HEK293 (cell line): Measurements from ENCODE around the gene UQCR11.

Source experiments
- KLF16 ChIP-seq: fragments of 450-650 bp; formaldehyde crosslinking; IDR thresholded peaks from 2 replicates; pipeline ENCODE4 v1.5.1; 2017; ENCODE audit warnings: missing biosample characterization, missing genetic modification characterization
- PBX3 ChIP-seq: sonication (generic); formaldehyde crosslinking; IDR thresholded peaks from 2 replicates; pipeline ENCODE4 v1.8.1; 2022; ENCODE audit warnings: mild to moderate bottlenecking, moderate library complexity, missing genetic modification reagents
- ZBTB17 ChIP-seq: fragments of 450-650 bp; formaldehyde crosslinking; IDR thresholded peaks from 2 replicates; pipeline ENCODE4 v1.5.1; 2016; ENCODE audit warnings: missing biosample characterization, missing genetic modification characterization
- ZNF174 ChIP-seq: fragments of 450-650 bp; formaldehyde crosslinking; IDR thresholded peaks from 2 replicates; pipeline ENCODE4 v1.5.0; 2017; ENCODE audit warnings: missing biosample characterization, mild to moderate bottlenecking, missing genetic modification characterization
- ZNF596 ChIP-seq: fragments of 450-650 bp; IDR thresholded peaks from 2 replicates; pipeline ENCODE4 v1.5.0; 2018; ENCODE audit warnings: missing biosample characterization, mild to moderate bottlenecking, missing genetic modification characterization, moderate library complexity
- TF ChIP-seq, protein P1 (sequence below): fragments of 450-650 bp; formaldehyde crosslinking; IDR thresholded peaks from 2 replicates; pipeline ENCODE4 v1.5.1; 2016; ENCODE audit warnings: missing biosample characterization, missing genetic modification characterization
- TF ChIP-seq, protein P2 (sequence below): fragments of 450-650 bp; formaldehyde crosslinking; optimal IDR thresholded peaks from 2 replicates; pipeline ENCODE3; 2016; ENCODE audit warnings: missing biosample characterization, mild to moderate bottlenecking, missing genetic modification characterization

DNA sequence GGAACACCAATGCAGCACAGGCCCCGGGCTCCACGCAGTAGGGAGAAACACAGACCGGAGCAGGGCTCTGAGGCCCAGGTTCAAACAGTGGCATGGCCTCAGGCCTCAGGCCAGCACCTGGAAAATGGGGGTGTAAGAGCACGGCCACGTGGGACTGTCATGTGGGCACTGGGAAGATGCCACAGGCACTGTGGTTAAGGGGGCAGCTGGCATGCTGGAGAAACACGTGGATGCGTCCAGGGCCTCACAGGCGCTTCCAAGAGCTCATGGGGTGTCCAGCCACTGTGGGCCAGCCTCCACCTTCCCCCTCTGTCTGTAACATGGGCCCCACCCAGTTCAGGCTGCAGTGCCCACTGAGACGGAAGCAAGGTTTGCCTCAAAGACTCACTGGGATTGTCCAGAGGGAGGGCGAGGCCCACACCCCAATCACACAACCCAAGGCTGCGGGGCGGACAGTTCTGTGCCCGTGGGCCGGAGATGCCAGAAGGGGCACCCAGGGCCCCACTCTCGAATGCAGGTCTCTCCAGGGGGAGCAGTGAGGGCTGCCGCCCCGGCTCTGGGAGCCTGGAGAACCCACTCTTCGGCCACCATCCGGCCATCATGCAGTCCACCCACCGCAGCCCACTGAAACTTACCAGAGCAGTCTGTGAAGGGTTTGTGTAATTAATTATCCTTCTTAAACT is 6.3 kb downstream of the UQCR11 start:
- TF ChIP-seq PBX3 (CRISPR knock-in tag) (no peak), ZNF174 (tag by site-specific recombination) (no peak), ZBTB17 (tag by site-specific recombination) (no peak), ZNF596 (tag by site-specific recombination) (no peak), KLF16 (tag by site-specific recombination) (no peak)
- TF ChIP-seq, protein P1, sequence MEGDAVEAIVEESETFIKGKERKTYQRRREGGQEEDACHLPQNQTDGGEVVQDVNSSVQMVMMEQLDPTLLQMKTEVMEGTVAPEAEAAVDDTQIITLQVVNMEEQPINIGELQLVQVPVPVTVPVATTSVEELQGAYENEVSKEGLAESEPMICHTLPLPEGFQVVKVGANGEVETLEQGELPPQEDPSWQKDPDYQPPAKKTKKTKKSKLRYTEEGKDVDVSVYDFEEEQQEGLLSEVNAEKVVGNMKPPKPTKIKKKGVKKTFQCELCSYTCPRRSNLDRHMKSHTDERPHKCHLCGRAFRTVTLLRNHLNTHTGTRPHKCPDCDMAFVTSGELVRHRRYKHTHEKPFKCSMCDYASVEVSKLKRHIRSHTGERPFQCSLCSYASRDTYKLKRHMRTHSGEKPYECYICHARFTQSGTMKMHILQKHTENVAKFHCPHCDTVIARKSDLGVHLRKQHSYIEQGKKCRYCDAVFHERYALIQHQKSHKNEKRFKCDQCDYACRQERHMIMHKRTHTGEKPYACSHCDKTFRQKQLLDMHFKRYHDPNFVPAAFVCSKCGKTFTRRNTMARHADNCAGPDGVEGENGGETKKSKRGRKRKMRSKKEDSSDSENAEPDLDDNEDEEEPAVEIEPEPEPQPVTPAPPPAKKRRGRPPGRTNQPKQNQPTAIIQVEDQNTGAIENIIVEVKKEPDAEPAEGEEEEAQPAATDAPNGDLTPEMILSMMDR, result no peak
- TF ChIP-seq, protein P2, sequence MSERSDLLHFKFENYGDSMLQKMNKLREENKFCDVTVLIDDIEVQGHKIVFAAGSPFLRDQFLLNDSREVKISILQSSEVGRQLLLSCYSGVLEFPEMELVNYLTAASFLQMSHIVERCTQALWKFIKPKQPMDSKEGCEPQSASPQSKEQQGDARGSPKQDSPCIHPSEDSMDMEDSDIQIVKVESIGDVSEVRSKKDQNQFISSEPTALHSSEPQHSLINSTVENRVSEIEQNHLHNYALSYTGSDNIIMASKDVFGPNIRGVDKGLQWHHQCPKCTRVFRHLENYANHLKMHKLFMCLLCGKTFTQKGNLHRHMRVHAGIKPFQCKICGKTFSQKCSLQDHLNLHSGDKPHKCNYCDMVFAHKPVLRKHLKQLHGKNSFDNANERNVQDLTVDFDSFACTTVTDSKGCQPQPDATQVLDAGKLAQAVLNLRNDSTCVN (tag by site-specific recombination), result no peak
